DMS53 treated with DMSO at 0.1 percent for 48 hours (cell line): ENCODE results near the gene MATCAP1.

Experiments
- DNase-seq: peaks from one replicate; lab custom pipeline; 2025; ENCODE audit not compliant: unreplicated experiment; lab: John Stamatoyannopoulos, UW

The MATCAP1 gene

DNA sequence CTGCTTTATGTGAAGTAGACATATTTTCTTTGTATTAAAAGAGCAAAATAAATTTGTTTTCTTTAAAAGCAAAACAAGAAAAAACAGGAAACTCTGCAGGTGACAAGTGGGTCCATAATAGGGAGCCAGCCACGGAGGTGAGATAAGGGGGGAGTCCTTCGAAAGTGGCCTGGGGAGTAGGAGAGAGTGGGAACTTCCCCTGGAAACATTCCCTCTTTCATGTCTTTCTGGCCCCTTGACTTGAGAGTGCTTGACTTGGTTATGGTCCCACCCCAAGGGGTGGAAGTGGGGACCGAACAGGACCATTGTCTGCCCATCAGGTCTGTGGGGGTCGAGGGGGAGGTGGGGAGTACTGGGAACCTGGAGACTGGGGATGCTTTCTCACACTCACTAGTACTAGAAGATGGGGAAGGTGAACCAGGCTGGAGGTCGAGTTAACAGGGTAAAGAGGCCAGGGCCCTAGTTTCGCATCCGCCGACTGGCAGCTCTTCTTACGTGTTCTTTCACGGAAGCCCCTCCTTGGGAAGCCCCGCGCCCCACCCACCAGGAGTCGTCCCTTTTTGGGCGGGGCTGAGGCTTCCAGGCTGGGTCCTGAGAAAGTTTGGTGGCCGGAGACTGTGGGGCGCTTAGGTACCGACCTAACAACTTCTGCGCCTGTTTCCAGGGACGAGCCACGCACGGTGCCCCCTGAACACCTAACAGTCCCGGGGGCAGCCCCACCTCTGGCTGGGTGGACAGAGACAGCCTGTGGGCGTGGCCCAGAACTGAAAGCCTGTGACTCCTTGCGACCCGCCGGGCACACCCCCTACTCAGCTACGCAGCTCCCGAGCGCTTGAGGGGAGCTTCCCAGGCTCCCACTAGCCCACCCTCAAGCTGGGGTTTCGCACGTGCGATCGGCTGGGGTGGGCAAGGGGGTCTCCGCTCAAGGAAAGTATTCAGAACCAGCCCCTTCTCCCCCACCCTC lies 24.8 kb downstream of the MATCAP1 start:
- DNase-seq: no peak

DNA sequence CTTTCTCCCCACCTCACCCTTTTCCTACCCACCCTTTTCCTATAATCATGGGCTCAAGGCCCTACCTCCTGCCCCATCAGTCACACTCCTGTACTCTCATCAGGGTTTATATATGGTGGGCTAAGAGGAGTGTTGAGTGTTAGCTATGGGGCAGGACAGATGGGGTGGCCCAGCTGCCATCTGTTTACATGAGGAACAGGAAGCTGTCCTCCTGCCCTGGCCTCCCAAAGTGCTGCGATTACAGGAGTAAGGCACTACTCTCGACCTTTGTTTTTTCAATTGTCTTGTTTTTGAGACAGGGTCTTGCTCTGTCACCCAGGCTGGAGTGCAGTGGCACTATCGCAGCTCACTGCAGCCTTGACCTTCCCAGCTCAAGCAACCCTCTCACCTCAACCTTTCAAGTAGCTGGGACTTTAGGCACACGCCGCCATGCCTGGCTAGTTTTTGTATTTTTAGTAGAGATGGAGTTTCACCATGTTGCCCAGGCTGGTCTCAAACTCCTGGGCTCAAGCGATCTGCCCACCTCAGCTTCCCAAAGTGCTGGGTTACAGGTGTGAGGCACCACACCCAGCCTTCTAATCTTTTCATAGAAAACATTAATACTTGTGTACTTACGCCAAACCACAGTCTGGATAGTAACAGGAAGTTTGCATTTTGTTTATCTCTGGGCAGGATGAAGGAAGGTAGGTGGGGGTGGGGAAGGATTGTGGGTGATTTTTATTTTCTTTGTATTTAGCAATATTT lies 25.7 kb downstream of the MATCAP1 start:
- no peak for DNase-seq

DNA sequence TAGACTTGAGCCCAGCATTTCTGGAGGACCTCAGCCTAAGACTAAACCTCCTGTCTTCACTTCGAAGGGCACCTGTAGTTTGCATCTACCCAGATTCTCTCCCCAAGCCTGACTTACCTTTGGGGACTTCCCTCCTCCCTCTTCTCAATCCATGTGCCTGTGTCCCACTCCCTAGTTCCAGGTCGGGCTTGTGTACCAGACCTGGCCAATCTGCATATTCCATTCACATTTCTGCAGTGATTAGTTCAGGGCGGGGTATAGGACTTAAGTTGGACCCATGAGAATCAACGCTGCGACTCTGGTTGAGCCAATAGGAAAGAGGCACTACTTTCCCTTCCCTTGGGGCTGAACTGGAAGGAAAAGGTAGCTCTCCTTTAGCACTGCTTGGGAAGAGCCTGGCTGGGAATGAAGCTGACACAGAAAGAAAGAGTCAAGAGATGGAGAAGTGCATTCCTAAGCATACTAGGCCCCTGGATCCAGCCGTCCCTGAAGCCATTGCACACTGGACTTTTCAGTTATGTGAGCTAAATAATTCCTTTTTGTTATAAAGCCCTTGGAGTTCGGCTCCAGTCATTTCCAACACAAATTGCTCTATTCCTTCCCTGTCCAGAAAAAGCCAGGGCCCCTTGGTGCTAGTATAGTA lies 26.5 kb downstream of the MATCAP1 start:
- DNase-seq: no peak

DNA sequence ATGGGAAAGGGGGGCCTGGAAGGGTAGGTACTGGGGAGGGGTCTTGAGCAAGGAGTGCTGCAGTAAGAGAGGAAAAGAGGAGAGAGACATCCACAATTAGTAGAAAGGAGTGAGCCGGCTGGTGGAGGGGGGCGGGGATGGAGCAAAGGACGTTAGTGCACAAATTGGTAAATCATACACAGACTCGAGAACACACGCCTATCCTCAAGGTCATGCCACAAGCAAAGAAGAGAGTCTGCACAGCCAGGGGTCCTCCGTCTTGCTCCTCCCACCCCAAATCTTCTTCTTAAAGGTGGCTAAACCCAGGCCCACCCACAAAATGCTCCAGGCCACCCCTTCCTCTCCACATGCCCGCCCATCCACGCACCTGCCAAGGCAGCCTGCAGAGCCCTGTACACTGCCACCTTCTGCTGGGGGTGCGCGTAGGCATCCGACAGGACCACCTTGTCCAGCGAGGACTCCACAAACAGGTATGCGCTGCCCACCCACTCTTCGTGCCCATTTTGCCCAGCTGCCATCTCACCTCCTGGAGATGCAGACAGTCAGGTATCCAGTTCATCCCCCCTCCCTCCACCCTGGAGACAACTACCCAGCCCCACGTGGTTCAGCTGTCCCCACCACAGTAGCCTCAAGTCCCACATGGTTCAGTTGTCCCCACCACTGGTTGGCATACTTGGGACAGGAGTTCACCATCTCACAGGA lies 27.5 kb downstream of the MATCAP1 start:
- DNase-seq: no peak

DNA sequence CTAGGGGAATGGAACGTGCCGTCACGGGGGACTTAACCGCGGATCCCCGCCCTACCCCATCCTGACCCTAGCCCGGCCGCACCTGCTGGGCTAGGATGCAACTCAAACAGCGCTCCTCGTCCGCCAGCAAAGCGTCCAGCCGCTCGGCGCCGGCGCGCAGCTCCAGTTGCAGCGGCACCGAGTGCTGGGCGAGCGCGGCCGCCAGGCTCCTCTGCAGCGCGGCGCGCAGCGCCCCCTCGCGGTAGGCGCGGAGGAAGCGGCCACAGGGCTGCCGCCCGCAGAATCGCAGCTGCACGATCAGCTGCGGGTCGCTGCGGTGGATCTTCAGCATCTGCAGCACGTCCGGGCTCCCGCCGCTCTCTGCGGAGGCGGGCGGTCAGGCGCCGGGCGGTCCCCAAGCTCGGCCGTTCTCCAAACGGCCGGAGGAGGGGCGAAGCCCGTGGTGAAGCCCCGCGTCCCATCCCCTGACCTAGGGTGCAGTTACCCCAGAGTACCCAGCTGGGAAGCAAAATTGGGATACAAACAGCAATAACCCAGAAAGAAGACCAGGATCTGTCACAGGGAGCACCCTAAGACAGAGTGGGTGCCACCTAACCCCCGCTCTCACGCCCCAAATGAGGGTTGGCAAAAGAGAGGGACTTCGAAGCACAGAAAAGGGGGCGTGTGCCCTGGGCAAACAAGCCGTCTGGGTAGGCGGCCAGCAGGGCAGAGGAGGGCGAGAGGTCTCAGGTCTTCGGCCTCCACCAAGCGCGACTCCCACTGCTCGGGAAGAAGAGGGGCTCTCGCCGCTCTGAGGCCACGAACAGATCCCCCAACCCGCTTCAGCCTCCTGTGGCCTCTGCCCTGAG lies 28.2 kb downstream of the MATCAP1 start:
- peak; percentile 34 for DNase-seq

DNA sequence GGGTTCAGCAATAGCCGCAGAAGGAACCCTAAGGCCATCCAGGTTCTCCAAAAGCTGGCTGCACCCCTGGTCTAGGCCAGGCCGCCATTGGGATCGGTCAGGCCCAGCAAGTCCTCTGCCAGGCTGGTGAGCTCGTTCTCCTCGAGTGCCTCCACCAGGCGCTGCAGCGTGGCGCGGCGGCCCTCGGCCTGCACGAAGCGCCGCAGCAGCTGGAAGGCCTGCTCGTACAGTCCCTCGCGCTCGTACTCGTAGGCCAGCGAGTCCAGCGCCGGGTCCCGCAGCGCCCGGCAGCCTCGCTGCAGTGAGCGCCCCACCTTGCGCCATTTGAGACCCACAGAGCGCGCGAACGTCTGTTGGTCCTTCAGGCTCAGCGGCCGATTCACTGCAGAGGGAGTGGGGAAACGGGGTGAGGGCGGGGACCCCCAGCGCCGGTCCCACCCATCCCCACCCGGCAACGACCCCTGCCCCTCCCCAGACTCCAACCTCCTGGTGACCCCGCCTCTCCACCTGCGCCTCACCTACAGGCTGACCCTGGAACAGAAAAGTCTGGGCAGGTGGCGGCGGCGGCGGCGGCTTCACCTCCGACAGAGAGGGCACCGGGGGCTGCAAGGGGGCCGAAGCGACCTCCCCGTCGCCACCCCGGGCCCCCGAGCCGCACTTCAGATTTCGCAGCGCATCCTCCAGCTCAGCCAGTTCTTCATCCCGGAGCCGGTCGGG lies 29.0 kb downstream of the MATCAP1 start:
- no peak for DNase-seq

DNA sequence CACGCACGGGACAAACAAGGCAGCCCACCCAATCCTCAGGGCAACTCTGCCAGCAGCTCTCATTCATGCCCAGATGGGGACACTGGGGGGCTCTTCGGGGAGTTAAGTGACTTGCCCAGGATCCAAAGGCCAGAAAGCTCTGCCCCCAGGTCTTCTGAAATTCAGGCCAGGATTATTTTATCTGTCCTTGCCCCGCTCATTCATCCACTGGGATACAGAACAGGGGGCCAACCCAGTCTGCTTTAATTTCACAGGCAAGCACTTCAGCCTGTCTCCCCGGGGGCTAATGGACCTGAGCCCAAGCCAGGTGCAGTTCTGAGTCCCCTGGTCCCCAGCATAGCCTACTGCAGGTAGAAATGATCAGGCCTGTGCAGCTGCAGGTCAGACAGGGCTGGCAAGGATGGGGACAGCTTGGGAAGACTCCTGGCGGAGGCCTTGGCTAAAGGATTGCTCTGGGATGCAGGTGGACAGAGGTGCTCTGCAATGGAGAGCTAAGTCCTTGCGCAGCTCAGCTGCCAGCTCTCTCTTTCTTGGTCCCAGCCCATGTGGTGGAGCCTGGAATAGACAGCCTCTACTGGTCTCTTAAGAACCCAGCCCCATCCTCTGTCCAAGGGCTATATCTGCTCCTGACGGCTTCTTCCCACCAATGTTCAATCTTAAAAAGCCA lies 32.2 kb downstream of the MATCAP1 start:
- no peak for DNase-seq

DNA sequence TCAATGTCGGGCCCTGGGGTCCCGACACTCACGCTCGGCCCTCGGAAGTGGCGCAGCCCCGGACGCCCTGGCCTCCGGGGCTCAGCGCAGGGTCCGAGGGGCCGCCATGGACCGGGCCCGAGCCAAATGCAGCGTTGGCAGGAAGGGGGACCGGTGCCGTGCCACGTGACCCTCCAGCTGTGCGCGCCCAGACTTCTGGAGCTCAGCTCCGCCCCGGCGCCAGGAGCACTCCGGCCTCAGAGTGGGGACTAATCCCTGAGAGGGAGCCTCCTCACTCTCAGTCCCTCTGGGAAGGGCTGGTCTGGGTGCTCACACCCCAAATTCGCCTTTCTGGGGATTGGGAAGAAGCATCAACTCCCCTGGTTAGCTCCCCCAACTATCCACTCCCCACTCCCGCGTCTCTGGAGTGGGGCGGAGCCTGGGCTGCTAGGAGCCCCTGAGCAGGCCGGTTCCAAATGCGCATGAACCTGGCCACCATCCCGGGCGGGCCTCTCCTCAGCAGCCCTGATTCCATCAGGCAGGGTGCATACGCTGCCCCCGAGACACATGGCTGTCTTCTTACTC lies 32.8 kb downstream of the MATCAP1 start, which contains the start of gene B3GNT9:
Gene B3GNT9, minus strand, starts transcription at position 166 of the 564 bp plus-strand sequence. CDS start 513 bp downstream, outside the sequence.
- peak; percentile 37 for DNase-seq

DNA sequence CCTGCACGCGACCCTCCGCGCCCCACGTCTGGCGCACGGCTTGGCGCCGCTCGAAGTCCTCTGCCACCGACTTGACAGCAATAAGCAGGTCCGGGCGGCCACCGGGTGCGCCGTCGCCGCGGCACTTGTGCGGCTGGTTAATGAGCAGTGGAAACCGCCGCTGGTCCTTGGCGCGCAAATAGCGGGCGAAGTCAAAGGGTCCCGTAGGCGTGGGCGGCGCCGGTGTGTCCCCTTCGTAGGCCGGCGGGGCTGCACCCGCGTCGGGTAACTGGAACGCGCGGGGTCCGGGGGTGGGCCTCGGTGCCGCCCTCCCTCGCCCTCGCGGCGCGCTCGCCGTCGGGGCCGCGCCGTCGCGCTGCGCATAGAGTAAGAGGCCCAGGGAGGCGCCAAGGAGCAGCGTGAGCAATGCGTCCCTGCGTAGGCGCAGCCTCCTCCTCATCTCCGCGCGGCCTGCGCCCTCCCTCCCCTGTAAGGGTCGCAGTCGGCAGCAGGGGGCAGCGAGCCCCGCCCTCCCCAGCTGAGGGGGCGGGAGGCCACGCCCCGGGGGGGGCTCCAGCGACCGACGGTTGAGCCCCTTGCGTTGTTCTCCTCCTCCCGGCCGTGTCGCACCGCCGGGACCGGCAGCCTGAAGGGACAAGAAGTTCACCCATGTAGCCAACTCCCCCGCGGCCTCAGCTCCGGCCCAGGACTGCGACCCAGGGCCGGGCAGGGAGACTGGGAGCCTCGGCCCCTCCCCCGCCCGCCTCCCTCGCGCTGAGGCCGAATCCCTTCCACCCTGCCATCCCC lies 33.5 kb downstream of the MATCAP1 start:
- DNase-seq: no peak

DNA sequence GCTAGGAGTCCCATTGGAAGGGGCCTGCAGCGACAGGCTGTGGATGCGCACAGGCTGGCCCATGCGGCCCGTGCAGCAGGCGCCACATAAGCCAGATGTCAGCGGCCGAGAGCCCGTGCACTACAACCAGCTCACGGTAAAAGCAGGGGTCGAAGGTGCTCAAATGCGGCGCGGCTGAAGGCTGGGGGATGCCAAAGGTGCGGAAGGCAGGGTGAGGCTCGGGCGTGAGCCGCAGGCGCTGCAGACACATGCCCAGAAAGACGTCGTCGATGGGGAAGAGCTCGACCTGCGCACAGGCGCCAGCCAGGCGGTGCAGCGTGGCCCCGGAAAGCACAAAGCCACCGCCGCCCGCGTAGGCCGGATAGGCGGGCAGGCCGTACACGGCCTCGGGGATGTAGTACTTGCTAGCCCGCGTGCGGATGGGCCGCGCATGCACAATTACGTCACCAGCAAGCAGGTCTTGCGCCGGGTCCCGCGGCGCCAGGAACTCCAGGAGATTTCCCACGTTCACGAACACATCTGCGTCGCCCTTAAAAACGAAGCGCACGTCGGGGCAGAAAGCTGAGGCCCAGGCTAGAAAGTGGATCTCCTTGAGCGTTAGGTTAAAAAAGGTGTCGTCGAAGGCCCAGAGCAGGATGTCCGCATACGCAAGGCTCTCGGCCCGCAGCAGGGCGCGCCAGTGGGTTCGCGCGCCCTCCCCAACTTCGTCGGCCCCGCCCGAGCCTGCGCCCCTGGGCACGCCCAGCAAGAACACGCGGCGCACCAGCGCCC lies 34.3 kb downstream of the MATCAP1 start:
- no peak for DNase-seq

DNA sequence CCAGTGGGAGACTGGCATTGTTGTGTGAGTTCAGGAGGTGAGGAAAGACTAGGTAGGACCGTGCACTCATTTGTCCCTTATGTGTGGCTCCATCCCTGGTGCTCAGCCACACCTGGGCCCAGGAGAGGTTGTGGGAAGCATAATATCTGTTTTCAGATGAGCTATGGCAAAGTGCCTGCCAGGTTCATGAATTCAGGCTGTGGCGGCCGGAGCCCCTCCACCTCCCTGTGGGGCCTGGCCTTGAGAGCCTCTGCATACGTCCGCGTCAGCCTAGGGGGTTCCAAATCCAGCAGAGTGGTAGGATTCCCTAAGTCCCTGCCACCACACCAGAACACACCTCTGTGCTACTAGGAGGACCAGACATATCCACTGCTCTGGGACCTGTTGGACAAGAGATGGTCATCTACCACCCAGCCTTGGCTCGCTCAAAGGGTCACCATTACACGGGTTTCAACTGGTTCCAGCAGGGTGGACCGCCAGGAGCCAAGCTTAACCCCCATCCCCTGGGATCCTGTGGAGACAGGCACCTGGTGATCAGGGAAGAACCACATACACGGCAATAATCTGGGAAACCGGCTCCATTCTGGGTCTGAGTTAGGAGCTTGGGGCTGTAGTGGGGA lies 35.0 kb downstream of the MATCAP1 start:
- DNase-seq: no peak

DNA sequence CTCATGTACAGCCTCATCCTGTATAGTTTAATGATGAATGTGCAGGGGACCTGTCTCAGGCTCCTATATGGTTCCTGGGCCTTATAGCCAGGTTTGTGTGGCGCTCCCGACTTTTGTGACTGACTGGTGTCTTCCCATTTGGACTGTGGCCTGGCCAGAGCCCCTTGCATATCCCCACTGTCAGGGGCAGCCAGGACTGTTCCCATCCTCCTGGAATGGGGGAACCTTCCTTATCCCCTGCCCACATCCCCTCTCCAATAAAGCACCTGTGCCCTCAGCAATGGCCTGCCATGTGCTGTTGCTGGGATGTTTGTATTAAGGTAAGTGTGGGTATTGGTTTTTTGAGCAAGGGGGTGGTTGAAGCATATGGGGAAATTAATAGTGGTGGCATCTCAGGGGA lies 35.5 kb downstream of the MATCAP1 start:
- no peak for DNase-seq

DNA sequence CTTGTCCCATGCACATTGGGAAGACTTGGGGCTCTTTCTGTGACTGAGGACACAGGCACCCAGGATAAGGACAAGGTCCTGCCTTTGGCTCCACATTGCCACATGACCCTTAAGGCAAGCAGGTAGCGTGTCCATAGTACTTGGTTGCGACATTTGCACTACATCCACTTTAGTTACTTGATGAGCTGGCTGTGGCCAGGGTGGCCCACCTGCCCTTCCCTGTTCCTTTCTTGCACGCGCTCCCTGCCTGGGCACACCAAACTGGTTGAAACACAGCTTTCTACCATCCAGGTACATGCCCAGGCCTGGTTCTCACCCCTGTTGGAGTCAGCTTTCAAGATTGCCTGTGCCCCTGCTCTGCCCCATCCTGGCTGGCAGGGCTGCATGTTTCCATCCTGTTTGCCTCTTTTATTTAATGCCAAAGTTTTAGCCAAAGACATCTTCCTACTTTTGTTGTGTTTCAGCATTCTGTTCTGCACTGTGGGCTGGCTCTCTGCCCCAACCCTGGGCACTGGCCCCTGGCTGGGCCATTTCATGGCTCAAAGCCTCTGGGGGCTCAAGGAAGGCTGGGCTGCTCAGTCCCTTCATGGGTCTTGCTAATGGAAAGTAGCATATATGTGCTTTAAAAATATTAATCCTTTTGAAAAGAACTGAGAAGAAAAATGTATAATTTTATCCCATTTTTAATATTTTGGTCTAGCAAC lies 36.2 kb downstream of the MATCAP1 start:
- DNase-seq: no peak

DNA sequence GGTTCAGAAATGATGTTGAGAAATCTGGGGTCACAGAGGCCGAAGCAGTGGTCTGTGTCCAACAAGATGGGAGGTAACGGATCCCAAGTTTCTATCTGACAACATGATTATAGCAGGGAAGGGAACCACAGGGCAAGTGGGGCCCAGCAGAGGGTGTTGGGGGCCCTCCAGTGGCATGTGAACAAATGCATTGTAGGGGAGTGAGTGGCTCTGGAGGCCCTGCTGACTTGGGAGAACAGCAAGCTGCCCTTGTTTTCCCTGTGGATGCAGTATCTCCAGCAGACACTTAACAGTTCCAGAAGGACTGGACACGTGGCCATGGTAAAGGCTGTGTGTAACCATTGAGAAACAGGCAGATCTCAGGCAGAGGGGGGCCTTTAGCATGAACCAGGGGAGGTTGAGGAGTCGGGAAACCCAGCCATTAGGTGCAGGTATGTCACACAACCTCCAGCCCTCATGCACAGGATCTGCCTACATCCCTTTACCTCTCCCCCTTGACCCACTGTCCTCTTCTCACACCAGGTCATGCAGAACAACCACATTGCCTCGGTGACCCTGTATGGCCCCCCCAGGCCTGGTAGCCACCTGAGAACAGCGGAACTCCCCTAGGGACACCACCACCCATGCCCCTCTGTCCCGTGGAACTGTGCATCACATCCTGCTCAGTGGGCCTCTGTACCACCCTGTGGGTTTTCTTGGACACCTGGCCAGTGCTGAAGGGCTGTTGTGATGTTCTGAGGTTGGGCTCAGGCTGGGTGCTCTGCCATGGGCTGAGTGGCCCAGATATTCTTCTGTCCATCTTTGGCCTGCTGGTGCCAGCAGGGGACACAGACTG lies 37.0 kb downstream of the MATCAP1 start:
- DNase-seq: no peak

DNA sequence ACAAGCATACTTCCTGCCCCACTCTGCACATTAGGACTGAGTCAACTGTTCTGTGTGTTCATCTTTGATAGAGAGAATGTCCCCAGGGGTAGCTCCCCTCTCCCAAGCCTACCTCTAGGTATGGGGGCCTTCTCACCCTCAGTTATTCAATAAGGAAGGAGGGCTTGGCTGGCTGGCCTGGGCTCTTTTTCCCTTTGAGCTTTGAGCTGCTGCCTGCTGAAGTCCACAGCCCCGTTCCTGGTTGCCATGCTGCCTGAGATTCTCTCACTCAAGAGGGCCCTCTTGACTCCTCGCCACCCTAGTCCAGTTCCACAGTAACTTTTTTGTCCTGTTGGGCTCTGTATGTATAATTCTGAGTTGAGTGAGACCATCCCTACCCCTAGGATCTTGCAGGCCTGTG lies 38.0 kb downstream of the MATCAP1 start:
- no peak for DNase-seq
